HG03103 (cell line): ENCODE data around the gene ATIC.

Experiments
- ATAC-seq: cut with Tn5 transposase; IDR thresholded peaks from one replicate; pipeline ENCODE4 v1.9.1; 2021; ENCODE audit warnings: low read depth; ENCODE audit not compliant: unreplicated experiment

Gene ATIC

GRCh38 chr2:215395687-215396460, 84.0 kb downstream of the ATIC start:
- ATAC-seq = no peak

GRCh38 chr2:215396595-215397313, 84.9 kb downstream of the ATIC start:
- ATAC-seq = no peak

- no peak for ATAC-seq
Observed at GRCh38 chr2:215397632-215398341, 85.9 kb downstream of the ATIC start.

GRCh38 chr2:215399067-215399716, 87.3 kb downstream of the ATIC start:
- no peak for ATAC-seq
